ENCODE measurements around the gene PLBD1.

PLBD1 gene

GRCh38 chr12:14589169-14590004, 21.7 kb upstream of the PLBD1 start:
- H3K27ac Mint-ChIP-seq, result no peak overlapping the region
- no peak overlapping the region for H3K4me3 Mint-ChIP-seq
- H3K36me3 Mint-ChIP-seq (ENCODE audit: insufficient read depth), result peaks cover 2% of the 10 kb centered on the region
- no peaks in the 10 kb centered on the region for H3K9me3 Mint-ChIP-seq
- DNase-seq (no peak), ATAC-seq (replicated peaks) (no peak)
- H3K4me1 Mint-ChIP-seq (ENCODE audit: low read depth in 2 of 2), result no peaks in the 10 kb centered on the region
- H3K27me3 Mint-ChIP-seq, result no peaks in the 10 kb centered on the region

GRCh38 chr12:14588571-14588970, 20.9 kb upstream of the PLBD1 start:
- no peaks in the 10 kb centered on the region for H3K27me3 Mint-ChIP-seq
- H3K27ac Mint-ChIP-seq, result no peak overlapping the region

GRCh38 chr12:14578646-14579045, 11.0 kb upstream of the PLBD1 start:
- Mint-ChIP-seq H3K27me3 (peaks cover 8 to 19% of the 10 kb centered on the region in 2 donors), H3K27ac (no peak overlapping the region), H3K9me3 (no peaks in the 10 kb centered on the region), H3K36me3 (ENCODE audit: insufficient read depth) (no peaks in the 10 kb centered on the region), H3K4me3 (no peak overlapping the region), H3K4me1 (ENCODE audit: low read depth in 2 of 2) (peaks cover 17 to 26% of the 10 kb centered on the region in 2 donors)
- DNase-seq, result no peak
- ATAC-seq (replicated peaks), result no peak

More at GRCh38 chr12:14588571-14588970, 20.9 kb upstream of the PLBD1 start:
- ATAC-seq (replicated peaks) (no peak), DNase-seq (no peak)
- H3K36me3 Mint-ChIP-seq (ENCODE audit: insufficient read depth), result no peaks in the 10 kb centered on the region
- no peaks in the 10 kb centered on the region for H3K9me3 Mint-ChIP-seq
- H3K4me3 Mint-ChIP-seq, result no peak overlapping the region
- no peaks in the 10 kb centered on the region for H3K4me1 Mint-ChIP-seq (ENCODE audit: low read depth in 2 of 2)

- peaks cover 14 to 19% of the 10 kb centered on the region in 2 donors for H3K27me3 Mint-ChIP-seq
- H3K9me3 Mint-ChIP-seq, result no peaks in the 10 kb centered on the region
- peak in 2 of 3 experiments; percentile 3 to 9 for DNase-seq
- peak overlapping the region; percentile 15 to 38 for H3K4me3 Mint-ChIP-seq
- ATAC-seq (replicated peaks), result peak; percentile 98
- H3K36me3 Mint-ChIP-seq (ENCODE audit: insufficient read depth), result no peaks in the 10 kb centered on the region
- peaks cover 17 to 26% of the 10 kb centered on the region in 2 donors for H3K4me1 Mint-ChIP-seq (ENCODE audit: low read depth in 2 of 2)
- peak overlapping the region in 1 of 2 donors; percentile 66 for H3K27ac Mint-ChIP-seq
Observed at GRCh38 chr12:14577344-14577743, 9.7 kb upstream of the PLBD1 start.

GRCh38 chr12:14576896-14577295, 9.2 kb upstream of the PLBD1 start:
- H3K4me3 Mint-ChIP-seq, result peak overlapping the region; percentile 15 to 38
- H3K4me1 Mint-ChIP-seq (ENCODE audit: low read depth in 2 of 2), result peaks cover 17 to 26% of the 10 kb centered on the region in 2 donors
- H3K9me3 Mint-ChIP-seq, result no peaks in the 10 kb centered on the region
- DNase-seq (no peak), ATAC-seq (replicated peaks) (peak; percentile 4)
- H3K36me3 Mint-ChIP-seq (ENCODE audit: insufficient read depth), result no peaks in the 10 kb centered on the region
- H3K27ac Mint-ChIP-seq, result peak overlapping the region in 1 of 2 donors; percentile 66
- peaks cover 14 to 18% of the 10 kb centered on the region in 2 donors for H3K27me3 Mint-ChIP-seq

GRCh38 chr12:14575585-14575984, 7.9 kb upstream of the PLBD1 start:
- Mint-ChIP-seq H3K4me3 (no peak overlapping the region), H3K27ac (no peak overlapping the region), H3K27me3 (peaks cover 24 to 30% of the 10 kb centered on the region in 2 donors), H3K4me1 (ENCODE audit: low read depth in 2 of 2) (peaks cover 17 to 26% of the 10 kb centered on the region in 2 donors), H3K9me3 (no peaks in the 10 kb centered on the region), H3K36me3 (ENCODE audit: insufficient read depth) (no peaks in the 10 kb centered on the region)
- DNase-seq, result no peak
- ATAC-seq (replicated peaks), result no peak

- Mint-ChIP-seq H3K4me1 (ENCODE audit: low read depth in 2 of 2) (peaks cover 15 to 20% of the 10 kb centered on the region in 2 donors), H3K9me3 (no peaks in the 10 kb centered on the region), H3K27ac (no peak overlapping the region), H3K27me3 (peaks cover 42 to 50% of the 10 kb centered on the region in 2 donors), H3K36me3 (ENCODE audit: insufficient read depth) (no peaks in the 10 kb centered on the region), H3K4me3 (no peak overlapping the region)
- no peak for ATAC-seq (replicated peaks)
- DNase-seq, result no peak
Observed at GRCh38 chr12:14573118-14573517, 5.4 kb upstream of the PLBD1 start.

GRCh38 chr12:14572401-14572800, 4.7 kb upstream of the PLBD1 start:
- Mint-ChIP-seq H3K4me1 (ENCODE audit: low read depth in 2 of 2) (peaks cover 12 to 15% of the 10 kb centered on the region in 2 donors), H3K27ac (no peak overlapping the region), H3K27me3 (peaks cover 46 to 55% of the 10 kb centered on the region in 2 donors), H3K9me3 (no peaks in the 10 kb centered on the region), H3K4me3 (no peak overlapping the region), H3K36me3 (ENCODE audit: insufficient read depth) (no peaks in the 10 kb centered on the region)
- ATAC-seq (replicated peaks) (no peak), DNase-seq (no peak)

GRCh38 chr12:14571779-14572178, 4.1 kb upstream of the PLBD1 start:
- DNase-seq, result no peak
- H3K9me3 Mint-ChIP-seq, result no peaks in the 10 kb centered on the region
- peaks cover 46 to 55% of the 10 kb centered on the region in 2 donors for H3K27me3 Mint-ChIP-seq
- no peak overlapping the region for H3K4me3 Mint-ChIP-seq
- no peak for ATAC-seq (replicated peaks)
- H3K36me3 Mint-ChIP-seq (ENCODE audit: insufficient read depth), result no peaks in the 10 kb centered on the region
- H3K27ac Mint-ChIP-seq, result no peak overlapping the region
- H3K4me1 Mint-ChIP-seq (ENCODE audit: low read depth in 2 of 2), result peaks cover 6 to 9% of the 10 kb centered on the region in 2 donors

GRCh38 chr12:14570231-14570630, 2.5 kb upstream of the PLBD1 start:
- Mint-ChIP-seq H3K36me3 (ENCODE audit: insufficient read depth) (no peaks in the 10 kb centered on the region), H3K27me3 (peaks cover 47 to 62% of the 10 kb centered on the region in 2 donors), H3K9me3 (no peaks in the 10 kb centered on the region), H3K4me1 (ENCODE audit: low read depth in 2 of 2) (peaks cover 0 to 1% of the 10 kb centered on the region in 2 donors), H3K4me3 (no peak overlapping the region), H3K27ac (no peak overlapping the region)
- DNase-seq (no peak), ATAC-seq (replicated peaks) (no peak)

GRCh38 chr12:14564336-14564959, 3.2 kb downstream of the PLBD1 start:
- Mint-ChIP-seq H3K4me3 (no peak overlapping the region), H3K9me3 (no peaks in the 10 kb centered on the region), H3K27ac (no peak overlapping the region), H3K4me1 (ENCODE audit: low read depth in 2 of 2) (peaks cover 0 to 2% of the 10 kb centered on the region in 2 donors), H3K36me3 (ENCODE audit: insufficient read depth) (no peaks in the 10 kb centered on the region), H3K27me3 (peaks cover 27 to 35% of the 10 kb centered on the region in 2 donors)
- ATAC-seq (replicated peaks) (no peak), DNase-seq (no peak)

GRCh38 chr12:14563046-14563445, 4.6 kb downstream of the PLBD1 start:
- Mint-ChIP-seq H3K4me1 (ENCODE audit: low read depth in 2 of 2) (peaks cover 0 to 4% of the 10 kb centered on the region in 2 donors), H3K4me3 (no peak overlapping the region), H3K27me3 (peaks cover 17 to 23% of the 10 kb centered on the region in 2 donors), H3K27ac (no peak overlapping the region), H3K36me3 (ENCODE audit: insufficient read depth) (no peaks in the 10 kb centered on the region), H3K9me3 (no peaks in the 10 kb centered on the region)
- no peak for DNase-seq
- no peak for ATAC-seq (replicated peaks)

GRCh38 chr12:14562279-14562678, 5.4 kb downstream of the PLBD1 start:
- no peak overlapping the region for H3K4me3 Mint-ChIP-seq
- H3K27me3 Mint-ChIP-seq, result peaks cover 13 to 19% of the 10 kb centered on the region in 2 donors
- H3K36me3 Mint-ChIP-seq (ENCODE audit: insufficient read depth), result no peaks in the 10 kb centered on the region
- no peak overlapping the region for H3K27ac Mint-ChIP-seq
- H3K4me1 Mint-ChIP-seq (ENCODE audit: low read depth in 2 of 2), result peaks cover 0 to 4% of the 10 kb centered on the region in 2 donors
- no peaks in the 10 kb centered on the region for H3K9me3 Mint-ChIP-seq
- no peak for ATAC-seq (replicated peaks)
- no peak for DNase-seq
